AG09319 (cell line): ENCODE results near the gene REV3L.

Experiments
- DNase-seq: peaks from one replicate; pipeline ENCODE4 v3.0.0-alpha.2; 2010; ENCODE audit warnings: low read depth; ENCODE audit errors: extremely low read depth
- CTCF ChIP-seq: IDR thresholded peaks from 2 replicates; pipeline ENCODE4 v1.5.1; 2011; ENCODE audit warnings: low read depth, mild to moderate bottlenecking, inconsistent platforms, low read length, moderate library complexity

REV3L gene

DNA sequence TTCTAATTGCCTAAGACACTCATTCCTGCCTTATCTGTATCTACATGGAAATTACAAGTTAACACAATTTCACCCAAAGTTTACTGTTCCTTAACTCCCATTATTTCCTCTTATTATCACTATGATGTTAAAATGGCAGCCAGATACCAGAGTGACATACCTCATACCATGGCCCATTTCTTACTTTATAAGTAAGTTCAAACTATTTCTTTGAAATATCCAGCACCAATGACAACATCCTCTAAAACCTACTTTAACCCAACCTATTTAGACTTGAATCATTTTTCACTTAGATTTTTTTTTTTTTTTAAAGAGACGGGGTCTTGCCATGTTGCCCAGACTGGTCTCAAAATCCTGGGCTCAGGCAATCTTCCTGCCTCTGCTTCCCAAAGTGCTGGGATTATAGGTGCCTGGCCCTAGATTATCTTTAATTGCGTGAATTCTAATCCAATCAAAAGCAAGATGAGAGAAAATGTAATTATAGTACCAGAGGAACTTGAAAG lies 10.0 kb downstream of the REV3L start:
- DNase-seq = no peak
- no peak for TF ChIP-seq CTCF

GRCh38 chr6:111471958-111472357 lies 11.1 kb downstream of the REV3L start:
- no peak for TF ChIP-seq CTCF
- no peak for DNase-seq

- no peak for DNase-seq
- TF ChIP-seq CTCF = no peak
Observed at GRCh38 chr6:111471533-111471932, 11.5 kb downstream of the REV3L start.

DNA sequence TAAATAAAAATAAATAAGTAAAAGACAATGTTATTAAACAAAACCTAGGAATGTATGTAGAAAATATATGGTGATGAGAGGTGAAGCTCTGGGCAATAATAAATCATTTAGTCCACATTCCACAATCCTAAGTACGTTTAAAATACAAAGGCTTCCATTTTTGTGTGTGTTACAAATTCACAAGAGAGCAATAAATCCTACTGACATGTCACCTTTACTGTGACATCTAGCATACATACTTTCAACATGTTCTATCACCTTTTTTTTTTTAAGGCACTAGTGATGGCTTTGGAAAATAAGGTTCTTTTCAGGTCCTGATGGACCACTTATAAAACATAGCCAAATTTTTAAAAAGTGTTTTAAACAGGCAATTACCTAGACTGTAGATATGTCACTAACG lies 12.0 kb downstream of the REV3L start:
- TF ChIP-seq CTCF = no peak

GRCh38 chr6:111469543-111469942 lies 13.5 kb downstream of the REV3L start:
- TF ChIP-seq CTCF = no peak
- DNase-seq = no peak

More for the DNA sequence above, 12.0 kb downstream of the REV3L start:
- DNase-seq = no peak

DNA sequence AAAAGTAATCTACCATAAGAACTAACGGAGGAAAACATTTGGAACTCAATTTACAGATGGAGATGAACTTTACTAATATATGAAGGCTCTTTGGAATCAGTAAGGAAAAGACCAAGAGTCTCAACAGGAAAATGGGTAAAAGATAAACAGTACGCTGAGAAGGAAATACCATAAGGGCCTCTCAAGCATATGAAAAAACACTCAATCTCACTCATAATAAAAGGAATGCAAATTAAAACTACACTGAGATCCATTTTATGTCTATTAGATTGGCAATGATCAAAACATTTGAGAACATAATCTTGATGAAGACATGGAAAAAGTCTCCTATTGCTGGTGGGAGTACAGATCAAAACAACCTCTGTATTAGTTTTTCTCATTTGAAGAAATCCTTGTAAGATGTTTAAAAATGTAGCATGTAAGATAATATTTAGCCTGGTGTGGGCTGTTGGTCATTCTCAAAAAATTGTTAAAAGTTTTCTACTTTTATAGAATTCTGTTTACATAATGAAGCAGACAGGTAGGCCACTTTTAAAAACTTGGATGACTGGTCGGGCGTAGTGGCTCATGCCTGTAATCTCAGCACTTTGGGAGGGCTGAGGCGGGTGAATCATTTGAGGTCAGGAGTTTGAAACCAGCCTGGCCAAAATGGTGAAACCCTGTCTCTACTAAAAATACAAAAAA lies 14.5 kb downstream of the REV3L start:
- no peak for TF ChIP-seq CTCF
- DNase-seq = no peak

- TF ChIP-seq CTCF = no peak
- no peak for DNase-seq
Observed at GRCh38 chr6:111464184-111464583, 18.8 kb downstream of the REV3L start.
